ENCODE measurements around the gene CCDC81.

- TF ChIP-seq CTCF (conservative IDR thresholded peaks at IDR 0.05 in 1 of 2, IDR thresholded peaks at IDR 0.05 in 1 of 2; ENCODE audit: extremely low read depth in 1 of 2, insufficient read depth in 1 of 2, low read depth in 1 of 2, low read length in 2 of 2) (no peak), EZH2 (IDR thresholded peaks at IDR 0.05; ENCODE audit: borderline replicate concordance, low read length) (no peak)
Measured at GRCh38 chr11:86443415-86443814, 68.7 kb downstream of the CCDC81 start.
